Transverse colon (tissue), 4 donors: ENCODE data around the gene EPHA4. TPM values are rescaled to one million over a fixed set of nuclear protein-coding genes. Genes with fewer than 3 reads are reported as not detected.

Experiments
- DNase-seq: peaks from one replicate; pipeline ENCODE4 v3.0.0-alpha.2; 2019
- H3K27ac ChIP-seq, 4 donors: fragments of 200-600 bp; sonication (generic); 2 replicates each; pipeline ENCODE4 v1.5.1; 2016 to 2018; ENCODE audit warnings: inconsistent platforms in 4 of 4
- H3K27me3 ChIP-seq: fragments of 200-600 bp; sonication (generic); 2 replicates; pipeline ENCODE4 v1.5.1; 2017; ENCODE audit warnings: inconsistent platforms
- H3K36me3 ChIP-seq, 4 donors: fragments of 200-600 bp; sonication (generic); 2 replicates each; pipeline ENCODE4 v1.5.1; 2017 to 2019; ENCODE audit warnings: inconsistent platforms in 4 of 4
- H3K4me1 ChIP-seq, 4 donors: fragments of 200-600 bp; sonication (generic); 2 replicates each; pipeline ENCODE4 v1.5.1; 2017 to 2020; ENCODE audit warnings: inconsistent platforms in 4 of 4
- H3K4me3 ChIP-seq, 4 donors: fragments of 200-600 bp; sonication (generic); 1 replicate in 1 of 4; 2 replicates in 3 of 4; pipeline versions ENCODE4 v1.5.1 to v1.6.1; 2017 to 2019; ENCODE audit warnings: inconsistent platforms in 4 of 4
- H3K9me3 ChIP-seq, 2 donors: fragments of 200-600 bp; sonication (generic); 2 replicates each; pipeline ENCODE4 v1.5.1; 2017 to 2019; ENCODE audit warnings: inconsistent platforms in 2 of 2
- EP300 ChIP-seq: sonication (generic); formaldehyde crosslinking; IDR thresholded peaks from one replicate; pipeline ENCODE4 v1.6.1; 2017; ENCODE audit warnings: antibody characterized with exemption, low read depth
- POLR2A ChIP-seq: fragments of 450-650 bp; IDR thresholded peaks from one replicate; pipeline ENCODE4 v1.6.1; 2016; ENCODE audit warnings: antibody characterized with exemption, mild to moderate bottlenecking, moderate library complexity
- POLR2AphosphoS5 ChIP-seq, 3 donors: sonication (generic); formaldehyde crosslinking; IDR thresholded peaks; one replicate each; pipeline ENCODE4 v1.6.1; 2016; ENCODE audit warnings: antibody characterized with exemption in 3 of 3
- WGBS, 2 donors: methylation state at CpG; one replicate each; pipeline ENCODE4 v1.1.5; 2018; ENCODE audit warnings: low coverage in 1 of 2; 5-methylcytosine and 5-hydroxymethylcytosine counted together
- in situ Hi-C, 4 donors: fragments of 200-750 bp; cut with MboI; loops; one replicate each; pipeline versions ENCODE4 v1.15.0 to v1.15.1; 2017; ENCODE audit warnings: low sequenced_read_pairs in 3 of 4, low pct_ligation_motif_present in 1 of 4, low pct_unique_long_range_greater_than_20kb in 1 of 4
- intact Hi-C: fragments of 100-400 bp; cut with DNase I; formaldehyde crosslinking; loops from one replicate; pipeline ENCODE4 v1.15.1; 2023; ENCODE audit warnings: low total_unique reads
- total RNA-seq, 4 donors: library from RNA; depleted of rRNA; stranded (reverse); fragments of >200 nt; gene quantifications; one replicate each; pipeline ENCODE4 v1.1.0, GENCODE V29; 2016
- TF ChIP-seq, protein P1 (sequence below), 5 experiments: fragments of 200-600 bp in 3 of 5; fragments of 450-650 bp in 2 of 5; sonication (generic) in 3 of 5; IDR thresholded peaks; 1 replicate in 2 of 5; 2 replicates in 3 of 5; pipeline ENCODE4 v1.5.1; 2016 to 2017; ENCODE audit warnings: antibody characterized with exemption in 5 of 5, inconsistent platforms in 3 of 5, mild to moderate bottlenecking in 2 of 5, moderate library complexity in 1 of 5

Gene EPHA4
- total RNA-seq, 4 donors from 2014 or later, result 1.5 to 21.0 (median 13.8) TPM

DNA sequence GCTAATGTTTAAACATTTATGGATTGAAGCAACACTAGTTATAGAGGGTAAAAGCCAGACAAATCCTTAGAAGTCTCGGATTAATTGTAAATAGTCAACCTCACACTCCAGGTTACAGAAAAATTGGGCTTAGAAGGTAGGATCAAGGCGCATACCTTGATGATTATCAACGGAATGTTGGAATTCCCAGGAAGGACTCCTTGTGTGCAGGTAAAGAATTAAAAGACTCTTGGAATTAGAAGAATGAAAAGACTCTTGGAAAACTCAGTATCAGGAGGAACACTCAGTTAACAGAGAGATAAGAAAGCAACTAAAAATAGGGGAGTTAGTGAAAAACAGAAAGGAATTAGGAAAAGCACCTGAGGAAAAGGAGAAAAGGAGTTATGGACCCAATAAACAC lies 29.3 kb upstream of the EPHA4 start:
- no peaks in the 10 kb centered on the region for H3K4me1 ChIP-seq
- intact Hi-C loops, result no loop called here
- H3K27ac ChIP-seq, result no peak overlapping the region
- no peaks in the 10 kb centered on the region for H3K9me3 ChIP-seq
- H3K4me3 ChIP-seq, result no peak overlapping the region
- H3K36me3 ChIP-seq, result no peaks in the 10 kb centered on the region
- no peak for TF ChIP-seq POLR2AphosphoS5 (IDR thresholded peaks at IDR 0.05)
- TF ChIP-seq, protein P1, sequence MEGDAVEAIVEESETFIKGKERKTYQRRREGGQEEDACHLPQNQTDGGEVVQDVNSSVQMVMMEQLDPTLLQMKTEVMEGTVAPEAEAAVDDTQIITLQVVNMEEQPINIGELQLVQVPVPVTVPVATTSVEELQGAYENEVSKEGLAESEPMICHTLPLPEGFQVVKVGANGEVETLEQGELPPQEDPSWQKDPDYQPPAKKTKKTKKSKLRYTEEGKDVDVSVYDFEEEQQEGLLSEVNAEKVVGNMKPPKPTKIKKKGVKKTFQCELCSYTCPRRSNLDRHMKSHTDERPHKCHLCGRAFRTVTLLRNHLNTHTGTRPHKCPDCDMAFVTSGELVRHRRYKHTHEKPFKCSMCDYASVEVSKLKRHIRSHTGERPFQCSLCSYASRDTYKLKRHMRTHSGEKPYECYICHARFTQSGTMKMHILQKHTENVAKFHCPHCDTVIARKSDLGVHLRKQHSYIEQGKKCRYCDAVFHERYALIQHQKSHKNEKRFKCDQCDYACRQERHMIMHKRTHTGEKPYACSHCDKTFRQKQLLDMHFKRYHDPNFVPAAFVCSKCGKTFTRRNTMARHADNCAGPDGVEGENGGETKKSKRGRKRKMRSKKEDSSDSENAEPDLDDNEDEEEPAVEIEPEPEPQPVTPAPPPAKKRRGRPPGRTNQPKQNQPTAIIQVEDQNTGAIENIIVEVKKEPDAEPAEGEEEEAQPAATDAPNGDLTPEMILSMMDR (IDR thresholded peaks at IDR 0.05), result no peak
- TF ChIP-seq POLR2A, result no peak
- TF ChIP-seq EP300, result no peak
- no peaks in the 10 kb centered on the region for H3K27me3 ChIP-seq
- no peak for DNase-seq
- WGBS, 2 donors, result 78 to 86% methylated on average over 3 of the region's 3 CpGs
- in situ Hi-C loops, result no loop called here

- H3K27me3 ChIP-seq, result no peaks in the 10 kb centered on the region
- H3K9me3 ChIP-seq, result no peaks in the 10 kb centered on the region
- no peak for DNase-seq
- H3K27ac ChIP-seq, result no peak overlapping the region
- H3K4me1 ChIP-seq, result no peaks in the 10 kb centered on the region
- H3K4me3 ChIP-seq, result no peak overlapping the region
- in situ Hi-C loops, result no loop called here
- TF ChIP-seq POLR2AphosphoS5 (IDR thresholded peaks at IDR 0.05), result no peak
- TF ChIP-seq, protein P1 (IDR thresholded peaks at IDR 0.05), result no peak
- no peak for TF ChIP-seq POLR2A
- TF ChIP-seq EP300, result no peak
- WGBS, 2 donors, result 40 to 83% methylated on average over 1 to 5 of the region's 5 CpGs
- no peaks in the 10 kb centered on the region for H3K36me3 ChIP-seq
- intact Hi-C loops, result no loop called here
Measured at GRCh38 chr2:221600388-221600787, 28.3 kb upstream of the EPHA4 start.

- no peak for DNase-seq
- Histone ChIP-seq H3K27me3 (no peaks in the 10 kb centered on the region), H3K4me1 (no peaks in the 10 kb centered on the region), H3K4me3 (no peak overlapping the region), H3K27ac (no peak overlapping the region), H3K36me3 (no peaks in the 10 kb centered on the region), H3K9me3 (no peaks in the 10 kb centered on the region)
- intact Hi-C loops, result no loop called here
- TF ChIP-seq POLR2A, result no peak
- in situ Hi-C loops, result loop anchor here in 1 of 4 donors (25.0 kb wide), 1 partner anchor 1859 kb away; no protein-coding TSS in a partner anchor
- WGBS, 2 donors, result 53 to 69% methylated on average over 3 of the region's 3 CpGs
Measured at GRCh38 chr2:221596192-221596591, 24.1 kb upstream of the EPHA4 start.

GRCh38 chr2:221590861-221591365 lies 18.8 kb upstream of the EPHA4 start:
- Histone ChIP-seq H3K4me1 (no peaks in the 10 kb centered on the region), H3K4me3 (no peak overlapping the region), H3K9me3 (no peaks in the 10 kb centered on the region), H3K36me3 (no peaks in the 10 kb centered on the region), H3K27ac (no peak overlapping the region), H3K27me3 (no peaks in the 10 kb centered on the region)
- in situ Hi-C loops, result loop anchor here in 1 of 4 donors (25.0 kb wide), 1 partner anchor 1854 kb away; no protein-coding TSS in a partner anchor
- DNase-seq, result no peak
- intact Hi-C loops, result no loop called here
- TF ChIP-seq POLR2A (no peak), POLR2AphosphoS5 (IDR thresholded peaks at IDR 0.05) (no peak), EP300 (no peak)
- TF ChIP-seq, protein P1 (IDR thresholded peaks at IDR 0.05), result no peak
- 54 to 69% methylated on average over 4 of the region's 4 CpGs for WGBS, 2 donors

GRCh38 chr2:221589696-221590095 lies 17.6 kb upstream of the EPHA4 start:
- no peaks in the 10 kb centered on the region for H3K4me1 ChIP-seq
- no peak overlapping the region for H3K27ac ChIP-seq
- intact Hi-C loops, result no loop called here
- TF ChIP-seq POLR2A, result no peak
- no peak for TF ChIP-seq POLR2AphosphoS5 (IDR thresholded peaks at IDR 0.05)
- TF ChIP-seq, protein P1 (IDR thresholded peaks at IDR 0.05), result no peak
- no peak for TF ChIP-seq EP300
- H3K4me3 ChIP-seq, result no peak overlapping the region
- no peaks in the 10 kb centered on the region for H3K27me3 ChIP-seq
- 75 to 82% methylated on average over 4 of the region's 4 CpGs for WGBS, 2 donors
- no peaks in the 10 kb centered on the region for H3K9me3 ChIP-seq
- DNase-seq, result no peak
- in situ Hi-C loops, result loop anchor here in 1 of 4 donors (25.0 kb wide), 1 partner anchor 1852 kb away; no protein-coding TSS in a partner anchor
- no peaks in the 10 kb centered on the region for H3K36me3 ChIP-seq
